IMR-90 (cell line): ENCODE results near the gene CHRM1. TPM values are rescaled to one million over a fixed set of nuclear protein-coding genes. Genes with fewer than 3 reads are reported as not detected.
A peak's percentile ranks its signal among the peaks of the same experiment; 100 is the strongest.

Experiments
- ATAC-seq: fragments of 200-7000 bp; cut with Tn5 transposase; 2 replicates; pipeline ENCODE4 v1.9.1; 2020; ENCODE audit warnings: low read depth, mild to moderate bottlenecking, moderate library complexity
- BruUV-seq: library from RNA; stranded (reverse); fragments of 400-500 nt; replicated peaks from 2 replicates; lab custom pipeline; 2021; lab: Mats Ljungman, UMichigan
- CTCF ChIA-PET: fragments of 300-600 bp; formaldehyde crosslinking; extraction: SDS; loops from one replicate; lab custom pipeline; 2021; ENCODE audit warnings: antibody characterized with exemption; lab: Yijun Ruan, JAX
- POLR2A ChIA-PET: fragments of 300-600 bp; sonication (Branson Sonifier 250); formaldehyde crosslinking; loops from one replicate; lab custom pipeline; 2022; ENCODE audit warnings: antibody characterized with exemption; ENCODE audit not compliant: unreplicated experiment; lab: Charles Lee
- DNase-seq: peaks from one replicate; pipeline ENCODE4 v3.0.0; 2013
- H2AFZ ChIP-seq: replicated peaks from 2 replicates; pipeline ENCODE3; 2013; ENCODE audit warnings: low read length, mild to moderate bottlenecking; ENCODE audit not compliant: poor library complexity
- H2AK5ac ChIP-seq: 2 replicates; pipeline ENCODE4 v1.6.1; 2013; ENCODE audit warnings: low read depth, low read length, inconsistent platforms
- H2AK9ac ChIP-seq: replicated peaks from 2 replicates; pipeline ENCODE3; 2013; ENCODE audit warnings: mild to moderate bottlenecking, low read depth, low read length, moderate library complexity; ENCODE audit not compliant: poor library complexity
- H2BK120ac ChIP-seq: 2 replicates; pipeline ENCODE4 v1.6.1; 2013; ENCODE audit warnings: low read depth, low read length, inconsistent platforms
- H2BK15ac ChIP-seq: 3 replicates; pipeline ENCODE4 v1.6.1; 2013; ENCODE audit warnings: low read depth, low read length, inconsistent platforms
- H2BK20ac ChIP-seq: 2 replicates; pipeline ENCODE4 v1.6.1; 2013; ENCODE audit warnings: low read depth, mild to moderate bottlenecking, inconsistent platforms, low read length, moderate library complexity
- H2BK5ac ChIP-seq: 2 replicates; pipeline ENCODE4 v1.6.1; 2013; ENCODE audit warnings: mild to moderate bottlenecking, low read depth, low read length, inconsistent platforms; ENCODE audit not compliant: poor library complexity, severe bottlenecking
- H3K14ac ChIP-seq: replicated peaks from 2 replicates; pipeline ENCODE4 v1.6.1; 2013; ENCODE audit warnings: low read depth, low read length, inconsistent platforms
- H3K18ac ChIP-seq: 2 replicates; pipeline ENCODE4 v1.6.1; 2013; ENCODE audit warnings: low read depth, low read length, control low read depth
- H3K23ac ChIP-seq: 2 replicates; pipeline ENCODE4 v1.6.1; 2013; ENCODE audit warnings: low read depth, low read length, inconsistent platforms
- H3K27ac ChIP-seq: 2 replicates; pipeline ENCODE4 v1.5.1; 2013; ENCODE audit warnings: mild to moderate bottlenecking, control low read depth, low read length; ENCODE audit not compliant: insufficient read depth
- H3K27me3 ChIP-seq: 2 replicates; pipeline ENCODE4 v1.6.1; 2013; ENCODE audit warnings: low read length; ENCODE audit not compliant: control insufficient read depth, insufficient read depth
- H3K36me3 ChIP-seq: 2 replicates; pipeline ENCODE4 v1.6.1; 2013; ENCODE audit warnings: low read length, mixed read lengths; ENCODE audit not compliant: control insufficient read depth, insufficient read depth
- H3K4ac ChIP-seq: 2 replicates; pipeline ENCODE4 v1.6.1; 2013; ENCODE audit warnings: low read depth, low read length, inconsistent platforms
- H3K4me1 ChIP-seq: 2 replicates; pipeline ENCODE4 v1.6.1; 2013; ENCODE audit warnings: low read length, mixed read lengths; ENCODE audit not compliant: control insufficient read depth, insufficient read depth
- H3K4me2 ChIP-seq: 2 replicates; pipeline ENCODE4 v1.6.1; 2013; ENCODE audit warnings: low read depth, mild to moderate bottlenecking, control low read depth, low read length, moderate library complexity
- H3K4me3 ChIP-seq: 2 replicates; pipeline ENCODE4 v1.5.1; 2013; ENCODE audit warnings: low read depth, mild to moderate bottlenecking, control low read depth, low read length, moderate library complexity; ENCODE audit not compliant: insufficient read depth
- H3K56ac ChIP-seq: 2 replicates; pipeline ENCODE4 v1.6.1; 2013; ENCODE audit warnings: low read length, inconsistent platforms; ENCODE audit not compliant: insufficient read depth; ENCODE audit errors: extremely low read depth
- H3K79me1 ChIP-seq, 2 experiments: 2 replicates each; pipeline ENCODE4 v1.6.1; 2013; ENCODE audit warnings: low read length in 2 of 2, inconsistent platforms in 1 of 2, low read depth in 1 of 2
- H3K9ac ChIP-seq: 2 replicates; pipeline ENCODE4 v1.6.1; 2013; ENCODE audit warnings: low read depth, low read length, control low read depth
- H3K9me1 ChIP-seq: 2 replicates; pipeline ENCODE4 v1.6.1; 2013; ENCODE audit warnings: low read length, inconsistent platforms; ENCODE audit not compliant: insufficient read depth
- H3K9me3 ChIP-seq: 2 replicates; pipeline ENCODE4 v1.6.1; 2013; ENCODE audit warnings: low read length; ENCODE audit not compliant: control insufficient read depth, insufficient read depth
- H4K20me1 ChIP-seq: 2 replicates; pipeline ENCODE4 v1.6.1; 2013; ENCODE audit warnings: low read length, inconsistent platforms; ENCODE audit not compliant: insufficient read depth
- H4K5ac ChIP-seq: 2 replicates; pipeline ENCODE4 v1.6.1; 2013; ENCODE audit warnings: mild to moderate bottlenecking, low read depth, low read length, control low read depth
- H4K8ac ChIP-seq, 2 experiments: 2 replicates each; pipeline ENCODE4 v1.6.1; 2013; ENCODE audit warnings: low read depth in 2 of 2, low read length in 2 of 2, control low read depth in 1 of 2, inconsistent platforms in 1 of 2
- H4K91ac ChIP-seq: 2 replicates; pipeline ENCODE4 v1.6.1; 2013; ENCODE audit warnings: low read depth, low read length, inconsistent platforms; ENCODE audit not compliant: insufficient read depth
- CEBPB ChIP-seq: IDR thresholded peaks from 2 replicates; pipeline ENCODE4 v1.6.1; 2012; ENCODE audit warnings: low read depth, low read length, improper control_type of control experiment
- MAZ ChIP-seq: IDR thresholded peaks from 2 replicates; pipeline ENCODE4 v1.6.1; 2012; ENCODE audit warnings: low read depth, mild to moderate bottlenecking, low read length, improper control_type of control experiment, moderate library complexity, borderline replicate concordance
- MXI1 ChIP-seq: IDR thresholded peaks from 2 replicates; pipeline ENCODE4 v1.6.1; 2012; ENCODE audit warnings: low read depth, mild to moderate bottlenecking, low read length, moderate library complexity, borderline replicate concordance
- RAD21 ChIP-seq: IDR thresholded peaks from 2 replicates; pipeline ENCODE4 v1.6.1; 2012; ENCODE audit warnings: low read length, improper control_type of control experiment
- RCOR1 ChIP-seq: IDR thresholded peaks from 2 replicates; pipeline ENCODE4 v1.6.1; 2012; ENCODE audit warnings: mild to moderate bottlenecking, low read length, improper control_type of control experiment; ENCODE audit not compliant: insufficient replicate concordance
- RFX5 ChIP-seq: IDR thresholded peaks from 2 replicates; pipeline ENCODE4 v1.8.0; 2012; ENCODE audit warnings: low read depth, mild to moderate bottlenecking, low read length, moderate library complexity
- SMC3 ChIP-seq: fragments of 150-350 bp; IDR thresholded peaks from 2 replicates; pipeline ENCODE4 v1.6.1; 2016; ENCODE audit warnings: low read depth, mild to moderate bottlenecking, antibody characterized with exemption, low read length, moderate library complexity
- WGBS, 2 experiments: methylation state at CpG; one replicate each; pipeline versions ENCODE4 v1.1.5 to v1.1.7; 2013; ENCODE audit warnings: missing lambda C conversion rate in 2 of 2; ENCODE audit not compliant: insufficient read length in 1 of 2; ENCODE audit errors: extremely low coverage in 2 of 2; 5-methylcytosine and 5-hydroxymethylcytosine counted together
- dilution Hi-C: fragments of 300-500 bp; cut with HindIII; formaldehyde crosslinking; loops from one replicate; pipeline ENCODE4 v1.14.3; 2018; ENCODE audit warnings: low sequenced_read_pairs; ENCODE audit not compliant: unreplicated experiment
- in situ Hi-C: fragments of 300-500 bp; cut with MboI; formaldehyde crosslinking; loops from 3 replicates; pipeline ENCODE4 v1.14.3; 2019; ENCODE audit warnings: low sequenced_read_pairs, inconsistent platforms, mixed read lengths
- intact Hi-C: fragments of 100-400 bp; cut with micrococcal nuclease; formaldehyde crosslinking; loops from 2 replicates; pipeline ENCODE4 v1.10.0; 2022
- polyA plus RNA-seq, 3 experiments: library from polyadenylated mRNA; depleted of rRNA; stranded (reverse); fragments of >200 nt; gene quantifications; 2 replicates each; pipeline ENCODE4 v1.2.3, GENCODE V29; 2012; ENCODE audit warnings: low replicate concordance in 1 of 3
- total RNA-seq: library from RNA; depleted of rRNA; stranded (reverse); fragments of >200 nt; gene quantifications from 2 replicates; pipeline ENCODE4 v1.2.3, GENCODE V29; 2012
- TF ChIP-seq, protein P1 (sequence below): conservative IDR thresholded peaks from 2 replicates; pipeline ENCODE4 v1.5.1; 2012; ENCODE audit warnings: mild to moderate bottlenecking, low read depth, low read length, improper control_type of control experiment

The CHRM1 gene
- total and polyA plus RNA-seq, 2 of the 4 experiments (the other 2 are of a cell fraction) = not detected

DNA sequence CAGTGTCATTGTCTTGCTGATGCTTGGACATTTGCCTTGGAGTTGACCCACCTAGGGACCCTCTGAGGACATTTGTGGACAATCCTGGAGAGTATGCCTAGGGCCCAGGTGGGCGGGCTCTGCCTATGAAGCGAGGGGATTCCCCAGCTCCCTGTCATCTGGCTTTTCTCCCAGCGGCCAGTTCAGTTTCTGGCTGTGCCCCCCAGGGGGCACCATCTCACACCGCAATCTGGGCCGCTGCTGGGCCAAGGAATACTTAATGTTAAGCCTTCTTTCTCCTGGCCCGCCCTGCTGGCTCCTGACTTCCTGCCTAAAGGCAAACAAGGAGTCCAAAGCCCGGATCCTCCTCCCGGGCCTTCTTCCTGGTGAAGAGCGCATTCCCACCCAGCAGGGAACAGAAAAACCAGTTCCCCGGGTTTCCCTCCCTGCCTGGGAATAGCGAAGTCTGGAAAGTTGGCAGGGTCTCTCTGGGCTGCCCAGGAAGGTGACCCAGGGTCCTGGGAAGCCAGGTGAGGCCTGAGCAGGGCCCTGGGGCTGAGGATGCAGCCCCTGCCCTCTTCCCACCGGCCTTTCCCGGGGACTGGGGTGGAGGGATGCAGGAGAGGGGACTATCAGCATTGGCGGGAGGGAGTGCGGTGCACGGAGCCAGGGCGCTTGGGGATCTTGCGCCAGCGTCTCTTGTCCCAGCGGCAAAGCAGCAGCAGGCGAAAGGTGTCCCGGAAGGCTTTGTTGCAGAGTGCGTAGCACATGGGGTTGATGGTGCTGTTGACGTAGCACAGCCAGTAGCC is 11.9 kb downstream of the CHRM1 start:
- no peak overlapping the region for H2BK120ac ChIP-seq
- BruUV-seq = no TSS peak
- no peak overlapping the region for H3K14ac ChIP-seq
- WGBS, 2 experiments = 63% methylated on average over 14 of the region's 24 CpGs; no CpG with 5 or more reads in 1 of the 2 experiments
- H3K27me3 ChIP-seq = peaks cover 7% of the 10 kb centered on the region; the same call in 1 of the 2 replicates
- H3K79me1 ChIP-seq = no peaks in the 10 kb centered on the region
- peak overlapping the region; percentile 79 for H2AK9ac ChIP-seq
- H3K9ac ChIP-seq = no peak overlapping the region
- H3K18ac ChIP-seq = no peak overlapping the region
- ChIA-PET CTCF (interaction anchor here (0.7 to 1.2 kb wide), 3 partner anchors 12 to 115 kb away, joined by 3 to 7 read pairs (median 3); partner anchors contain the start of gene CHRM1), POLR2A (no interaction called here)
- H2BK15ac ChIP-seq = no peak overlapping the region
- H3K23ac ChIP-seq = no peak overlapping the region
- no peak overlapping the region for H4K5ac ChIP-seq
- intact Hi-C loops (loop anchor here (1.0 kb wide), 1 partner anchor 115 kb away; no protein-coding TSS in a partner anchor), in situ Hi-C loops (loop anchor here (5.0 to 10.0 kb wide), 2 partner anchors 113 to 296 kb away; no protein-coding TSS in a partner anchor), dilution Hi-C loops (no loop called here)
- TF ChIP-seq RAD21 (peak; percentile 66), MXI1 (no peak), CEBPB (no peak), MAZ (0 out of 2 replicates have a peak, but pooled peaks have one; percentile 17), RCOR1 (no peak), SMC3 (peak; percentile 62), RFX5 (no peak)
- TF ChIP-seq, protein P1, sequence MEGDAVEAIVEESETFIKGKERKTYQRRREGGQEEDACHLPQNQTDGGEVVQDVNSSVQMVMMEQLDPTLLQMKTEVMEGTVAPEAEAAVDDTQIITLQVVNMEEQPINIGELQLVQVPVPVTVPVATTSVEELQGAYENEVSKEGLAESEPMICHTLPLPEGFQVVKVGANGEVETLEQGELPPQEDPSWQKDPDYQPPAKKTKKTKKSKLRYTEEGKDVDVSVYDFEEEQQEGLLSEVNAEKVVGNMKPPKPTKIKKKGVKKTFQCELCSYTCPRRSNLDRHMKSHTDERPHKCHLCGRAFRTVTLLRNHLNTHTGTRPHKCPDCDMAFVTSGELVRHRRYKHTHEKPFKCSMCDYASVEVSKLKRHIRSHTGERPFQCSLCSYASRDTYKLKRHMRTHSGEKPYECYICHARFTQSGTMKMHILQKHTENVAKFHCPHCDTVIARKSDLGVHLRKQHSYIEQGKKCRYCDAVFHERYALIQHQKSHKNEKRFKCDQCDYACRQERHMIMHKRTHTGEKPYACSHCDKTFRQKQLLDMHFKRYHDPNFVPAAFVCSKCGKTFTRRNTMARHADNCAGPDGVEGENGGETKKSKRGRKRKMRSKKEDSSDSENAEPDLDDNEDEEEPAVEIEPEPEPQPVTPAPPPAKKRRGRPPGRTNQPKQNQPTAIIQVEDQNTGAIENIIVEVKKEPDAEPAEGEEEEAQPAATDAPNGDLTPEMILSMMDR = peak; percentile 72
- no peaks in the 10 kb centered on the region for H3K4me1 ChIP-seq
- no peak overlapping the region for H2AK5ac ChIP-seq
- H3K9me1 ChIP-seq = no peaks in the 10 kb centered on the region
- H3K36me3 ChIP-seq = no peaks in the 10 kb centered on the region
- H2BK5ac ChIP-seq = no peak overlapping the region
- no peaks in the 10 kb centered on the region for H3K9me3 ChIP-seq
- peak; percentile 73 for DNase-seq
- no peak overlapping the region for H4K91ac ChIP-seq
- no peak overlapping the region for H2BK20ac ChIP-seq
- H4K20me1 ChIP-seq = no peaks in the 10 kb centered on the region
- H3K4ac ChIP-seq = no peak overlapping the region
- H3K4me3 ChIP-seq = no peak overlapping the region
- H4K8ac ChIP-seq = no peak overlapping the region
- no peak overlapping the region for H3K4me2 ChIP-seq
- no peak overlapping the region for H3K56ac ChIP-seq
- ATAC-seq = peak; percentile 70
- H2AFZ ChIP-seq = peak overlapping the region; percentile 82
- no peak overlapping the region for H3K27ac ChIP-seq
